ENCODE measurements around the gene MLEC. TPM values are rescaled to one million over a fixed set of nuclear protein-coding genes. Genes with fewer than 3 reads are reported as not detected.

Gene MLEC
- total RNA-seq, 1 experiment from 2014 or later, result 181 TPM

DNA sequence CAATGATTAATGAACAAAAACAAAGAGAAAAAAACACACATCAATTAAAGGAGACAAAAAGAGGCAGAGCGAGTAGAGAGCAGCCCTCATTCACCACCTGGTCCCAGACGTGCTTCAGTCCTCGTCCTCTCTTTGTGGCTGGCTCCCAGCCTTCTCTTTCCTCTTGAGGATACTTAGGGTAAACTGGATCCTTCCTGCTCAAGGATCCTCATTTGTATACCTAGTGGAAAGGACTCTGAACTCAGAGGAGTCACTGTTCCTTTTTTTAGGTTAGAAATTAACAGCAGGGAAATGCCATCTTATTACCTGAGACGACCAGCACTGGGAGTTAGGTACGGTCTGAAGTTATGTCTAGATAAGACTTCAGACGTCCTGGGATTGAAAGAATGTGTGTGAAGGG, 9.7 kb downstream of the MLEC start:
- Histone ChIP-seq H3K14ac (ENCODE audit: insufficient read depth, low read length) (no peak overlapping the region), H2BK5ac (ENCODE audit: insufficient read length, low read length) (no peak overlapping the region), H3T11ph (ENCODE audit: low read length) (no peak overlapping the region), H3K27ac (ENCODE audit: insufficient read length, low read depth, low read length) (no peak overlapping the region), H4K20me1 (ENCODE audit: control insufficient read depth, insufficient read depth, insufficient read length) (no peaks in the 10 kb centered on the region), H2BK12ac (ENCODE audit: insufficient read length, low read depth, low read length) (no peak overlapping the region), H3K23ac (ENCODE audit: insufficient read length, low read depth, low read length) (no peak overlapping the region), H3K4me1 (ENCODE audit: insufficient read depth, low read length) (no peaks in the 10 kb centered on the region), H3K4me2 (ENCODE audit: insufficient read depth, insufficient read length, low read length) (no peak overlapping the region), H3K23me2 (ENCODE audit: insufficient read length, low read depth, low read length, poor library complexity, severe bottlenecking) (no peaks in the 10 kb centered on the region), H3K9me3 (ENCODE audit: control insufficient read depth, low read depth, low read length) (no peaks in the 10 kb centered on the region), H2BK20ac (ENCODE audit: low read depth, low read length, poor library complexity, severe bottlenecking) (no peak overlapping the region), H4K5ac (ENCODE audit: insufficient read length, low read depth, low read length) (no peak overlapping the region), H3K79me1 (ENCODE audit: insufficient read depth, low read depth, low read length, poor library complexity, severe bottlenecking) (no peaks in the 10 kb centered on the region), H3K27me3 (ENCODE audit: insufficient read depth, low read length) (no peaks in the 10 kb centered on the region), H3K56ac (ENCODE audit: insufficient read length, low read depth, low read length) (no peak overlapping the region), H2AFZ (ENCODE audit: low read length) (no peak overlapping the region), H3K18ac (ENCODE audit: insufficient read length, low read depth, low read length) (no peak overlapping the region), H2BK120ac (ENCODE audit: low read depth, low read length, poor library complexity, severe bottlenecking) (no peak overlapping the region), H4K91ac (ENCODE audit: insufficient read length, low read depth, low read length) (no peak overlapping the region), H3K4ac (ENCODE audit: low read depth, low read length) (no peak overlapping the region), H3K79me2 (ENCODE audit: insufficient read depth, low read length) (no peaks in the 10 kb centered on the region), H2BK15ac (ENCODE audit: low read depth, low read length) (no peak overlapping the region), H4K8ac (replicated peaks; ENCODE audit: insufficient read length, low read depth, low read length) (no peak overlapping the region), H3K9ac (ENCODE audit: extremely low read depth, insufficient read length, low read length) (no peak overlapping the region), H2AK5ac (ENCODE audit: insufficient read length, low read length) (no peak overlapping the region)
- Mint-ChIP-seq H3K27ac (0 out of 7 replicates have a peak overlapping the region, but pooled peaks of 1 of the 3 experiments have one; percentile 8), H3K4me3 (no peak overlapping the region), H3K27me3 (ENCODE audit: low read depth) (no peaks in the 10 kb centered on the region), H3K9me3 (no peaks in the 10 kb centered on the region), H3K36me3 (ENCODE audit: insufficient read depth in 1 of 3, low read depth in 3 of 3) (peaks cover 47 to 76% (median 71%) of the 10 kb centered on the region in 3 experiments; a peak in 6 of 7 replicates), H3K4me1 (peaks cover 28% of the 10 kb centered on the region in 2 experiments)
- DNase-seq, result no peak
- WGBS (ENCODE audit: extremely low coverage, insufficient read length, low lambda C conversion rate), result 100% methylated on average over 1 of the region's 6 CpGs
- TF ChIP-seq, protein P1, sequence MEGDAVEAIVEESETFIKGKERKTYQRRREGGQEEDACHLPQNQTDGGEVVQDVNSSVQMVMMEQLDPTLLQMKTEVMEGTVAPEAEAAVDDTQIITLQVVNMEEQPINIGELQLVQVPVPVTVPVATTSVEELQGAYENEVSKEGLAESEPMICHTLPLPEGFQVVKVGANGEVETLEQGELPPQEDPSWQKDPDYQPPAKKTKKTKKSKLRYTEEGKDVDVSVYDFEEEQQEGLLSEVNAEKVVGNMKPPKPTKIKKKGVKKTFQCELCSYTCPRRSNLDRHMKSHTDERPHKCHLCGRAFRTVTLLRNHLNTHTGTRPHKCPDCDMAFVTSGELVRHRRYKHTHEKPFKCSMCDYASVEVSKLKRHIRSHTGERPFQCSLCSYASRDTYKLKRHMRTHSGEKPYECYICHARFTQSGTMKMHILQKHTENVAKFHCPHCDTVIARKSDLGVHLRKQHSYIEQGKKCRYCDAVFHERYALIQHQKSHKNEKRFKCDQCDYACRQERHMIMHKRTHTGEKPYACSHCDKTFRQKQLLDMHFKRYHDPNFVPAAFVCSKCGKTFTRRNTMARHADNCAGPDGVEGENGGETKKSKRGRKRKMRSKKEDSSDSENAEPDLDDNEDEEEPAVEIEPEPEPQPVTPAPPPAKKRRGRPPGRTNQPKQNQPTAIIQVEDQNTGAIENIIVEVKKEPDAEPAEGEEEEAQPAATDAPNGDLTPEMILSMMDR (conservative IDR thresholded peaks at IDR 0.05), result no peak
